ENCODE measurements around the gene PKHD1.

- TF ChIP-seq, protein P1, sequence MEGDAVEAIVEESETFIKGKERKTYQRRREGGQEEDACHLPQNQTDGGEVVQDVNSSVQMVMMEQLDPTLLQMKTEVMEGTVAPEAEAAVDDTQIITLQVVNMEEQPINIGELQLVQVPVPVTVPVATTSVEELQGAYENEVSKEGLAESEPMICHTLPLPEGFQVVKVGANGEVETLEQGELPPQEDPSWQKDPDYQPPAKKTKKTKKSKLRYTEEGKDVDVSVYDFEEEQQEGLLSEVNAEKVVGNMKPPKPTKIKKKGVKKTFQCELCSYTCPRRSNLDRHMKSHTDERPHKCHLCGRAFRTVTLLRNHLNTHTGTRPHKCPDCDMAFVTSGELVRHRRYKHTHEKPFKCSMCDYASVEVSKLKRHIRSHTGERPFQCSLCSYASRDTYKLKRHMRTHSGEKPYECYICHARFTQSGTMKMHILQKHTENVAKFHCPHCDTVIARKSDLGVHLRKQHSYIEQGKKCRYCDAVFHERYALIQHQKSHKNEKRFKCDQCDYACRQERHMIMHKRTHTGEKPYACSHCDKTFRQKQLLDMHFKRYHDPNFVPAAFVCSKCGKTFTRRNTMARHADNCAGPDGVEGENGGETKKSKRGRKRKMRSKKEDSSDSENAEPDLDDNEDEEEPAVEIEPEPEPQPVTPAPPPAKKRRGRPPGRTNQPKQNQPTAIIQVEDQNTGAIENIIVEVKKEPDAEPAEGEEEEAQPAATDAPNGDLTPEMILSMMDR (IDR thresholded peaks at IDR 0.05), result no peak
- no peak for TF ChIP-seq POLR2A (IDR thresholded peaks at IDR 0.05)
Measured at GRCh38 chr6:51633424-51633823, 454.0 kb downstream of the PKHD1 start.

Data from heart left ventricle (tissue), 13 donors.